Caco-2 (cell line): ENCODE measurements around the gene NFASC. TPM values are rescaled to one million over a fixed set of nuclear protein-coding genes. Genes with fewer than 3 reads are reported as not detected.

Source experiments
- BruUV-seq: library from RNA; stranded (reverse); fragments of 400-500 nt; replicated peaks from 2 replicates; lab custom pipeline; 2021; lab: Mats Ljungman, UMichigan
- CTCF ChIA-PET: fragments of 300-600 bp; sonication (Branson Sonifier 250); formaldehyde crosslinking; loops from one replicate; lab custom pipeline; 2022; ENCODE audit warnings: antibody characterized with exemption; lab: Charles Lee
- POLR2A ChIA-PET: fragments of 300-600 bp; sonication (Branson Sonifier 250); formaldehyde crosslinking; loops from one replicate; lab custom pipeline; 2022; ENCODE audit warnings: antibody characterized with exemption; lab: Charles Lee
- DNase-seq, 2 experiments: peaks; one replicate each; pipeline versions ENCODE4 v3.0.0 to v3.0.0-alpha.2; 2020 to 2022
- H3K27me3 ChIP-seq: replicated peaks from 2 replicates; pipeline ENCODE4 v1.6.0; 2011; ENCODE audit warnings: low read length; ENCODE audit not compliant: control insufficient read depth, insufficient read depth
- H3K36me3 ChIP-seq: 2 replicates; pipeline ENCODE4 v1.5.1; 2011; ENCODE audit warnings: low read length; ENCODE audit not compliant: control insufficient read depth, insufficient read depth
- H3K4me1 ChIP-seq: fragments of 250-450 bp; sonication (Bioruptor Pico); 2 replicates; pipeline ENCODE4 v1.5.1; 2020; ENCODE audit warnings: mild to moderate bottlenecking
- H3K4me3 ChIP-seq: 2 replicates; pipeline ENCODE4 v1.5.1; 2011; ENCODE audit warnings: low read depth, mild to moderate bottlenecking, control low read depth, low read length
- H3K9me3 ChIP-seq: fragments of 250-450 bp; sonication (Bioruptor Pico); 2 replicates; pipeline ENCODE4 v1.5.1; 2020; ENCODE audit warnings: mild to moderate bottlenecking, moderate library complexity
- H3K27ac Mint-ChIP-seq: one replicate; pipeline ENCODE4 v1.8.0; 2022; ENCODE audit warnings: mixed read lengths; ENCODE audit not compliant: unreplicated experiment
- H3K27me3 Mint-ChIP-seq: one replicate; pipeline ENCODE4 v1.8.0; 2022; ENCODE audit warnings: mixed read lengths; ENCODE audit not compliant: insufficient read depth, unreplicated experiment
- H3K36me3 Mint-ChIP-seq: one replicate; pipeline ENCODE4 v1.8.0; 2022; ENCODE audit warnings: mild to moderate bottlenecking, mixed read lengths; ENCODE audit not compliant: insufficient read depth, unreplicated experiment
- H3K4me1 Mint-ChIP-seq: one replicate; pipeline ENCODE4 v1.8.0; 2022; ENCODE audit warnings: low read depth, mixed read lengths; ENCODE audit not compliant: unreplicated experiment
- H3K4me3 Mint-ChIP-seq: one replicate; pipeline ENCODE4 v1.8.0; 2022; ENCODE audit warnings: mild to moderate bottlenecking, moderate library complexity, mixed read lengths; ENCODE audit not compliant: unreplicated experiment
- H3K9me3 Mint-ChIP-seq: one replicate; pipeline ENCODE4 v1.8.0; 2022; ENCODE audit warnings: mixed read lengths; ENCODE audit not compliant: unreplicated experiment
- intact Hi-C: fragments of 100-400 bp; cut with micrococcal nuclease; formaldehyde crosslinking; loops from one replicate; pipeline ENCODE4 v1.10.0; 2022; ENCODE audit not compliant: unreplicated experiment
- total RNA-seq: library from RNA; stranded (reverse); gene quantifications from 2 replicates; pipeline ENCODE4 v1.2.3, GENCODE V29; 2022
- TF ChIP-seq, protein P1 (sequence below), 2 experiments: fragments of 200-600 bp in 1 of 2; IDR thresholded peaks; 1 replicate in 1 of 2; 2 replicates in 1 of 2; pipeline versions ENCODE4 v1.5.1 to v1.8.0; 2011 to 2022; ENCODE audit warnings: antibody characterized with exemption in 1 of 2, control low read depth in 1 of 2, inconsistent platforms in 1 of 2, low read depth in 1 of 2, low read length in 1 of 2, mild to moderate bottlenecking in 1 of 2, moderate library complexity in 1 of 2; ENCODE audit not compliant: insufficient read depth in 1 of 2, severe bottlenecking in 1 of 2, unreplicated experiment in 1 of 2

NFASC gene
- total RNA-seq, 1 experiment from 2014 or later, result 1.3 TPM

DNA sequence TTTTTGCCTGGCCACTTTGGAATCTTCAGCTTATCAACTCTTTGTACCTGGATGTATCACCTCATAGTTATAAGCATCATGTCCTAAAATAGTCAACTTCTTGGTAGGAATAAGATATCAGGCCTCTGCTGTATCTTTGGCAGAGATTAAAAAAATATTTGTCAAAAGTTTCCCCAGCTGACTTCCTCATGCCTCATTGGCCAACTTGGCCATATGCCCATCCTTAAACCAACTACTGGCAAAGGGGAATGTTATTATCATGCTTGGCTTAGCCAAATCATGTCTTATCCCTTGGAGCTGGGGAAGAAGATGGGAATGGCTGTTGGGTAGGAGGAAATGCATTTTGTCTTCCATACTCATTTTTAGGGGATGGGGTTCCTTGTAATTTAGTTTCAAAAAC lies 23.4 kb downstream of the NFASC start:
- Histone ChIP-seq H3K4me1 (no peaks in the 10 kb centered on the region), H3K36me3 (no peaks in the 10 kb centered on the region), H3K4me3 (no peak overlapping the region), H3K9me3 (no peaks in the 10 kb centered on the region), H3K27me3 (no peaks in the 10 kb centered on the region; the same call in 1 of the 2 replicates)
- ChIA-PET POLR2A (no interaction called here), CTCF (no interaction called here)
- intact Hi-C loops, result no loop called here
- Mint-ChIP-seq H3K27me3 (peaks cover 18% of the 10 kb centered on the region), H3K36me3 (no peaks in the 10 kb centered on the region), H3K9me3 (no peaks in the 10 kb centered on the region), H3K27ac (no peak overlapping the region), H3K4me3 (no peak overlapping the region), H3K4me1 (no peaks in the 10 kb centered on the region)
- no TSS peak for BruUV-seq
- TF ChIP-seq, protein P1, sequence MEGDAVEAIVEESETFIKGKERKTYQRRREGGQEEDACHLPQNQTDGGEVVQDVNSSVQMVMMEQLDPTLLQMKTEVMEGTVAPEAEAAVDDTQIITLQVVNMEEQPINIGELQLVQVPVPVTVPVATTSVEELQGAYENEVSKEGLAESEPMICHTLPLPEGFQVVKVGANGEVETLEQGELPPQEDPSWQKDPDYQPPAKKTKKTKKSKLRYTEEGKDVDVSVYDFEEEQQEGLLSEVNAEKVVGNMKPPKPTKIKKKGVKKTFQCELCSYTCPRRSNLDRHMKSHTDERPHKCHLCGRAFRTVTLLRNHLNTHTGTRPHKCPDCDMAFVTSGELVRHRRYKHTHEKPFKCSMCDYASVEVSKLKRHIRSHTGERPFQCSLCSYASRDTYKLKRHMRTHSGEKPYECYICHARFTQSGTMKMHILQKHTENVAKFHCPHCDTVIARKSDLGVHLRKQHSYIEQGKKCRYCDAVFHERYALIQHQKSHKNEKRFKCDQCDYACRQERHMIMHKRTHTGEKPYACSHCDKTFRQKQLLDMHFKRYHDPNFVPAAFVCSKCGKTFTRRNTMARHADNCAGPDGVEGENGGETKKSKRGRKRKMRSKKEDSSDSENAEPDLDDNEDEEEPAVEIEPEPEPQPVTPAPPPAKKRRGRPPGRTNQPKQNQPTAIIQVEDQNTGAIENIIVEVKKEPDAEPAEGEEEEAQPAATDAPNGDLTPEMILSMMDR (IDR thresholded peaks at IDR 0.05; ENCODE audit: insufficient read depth in 1 of 2, low read depth in 1 of 2, low read length in 1 of 2, severe bottlenecking in 1 of 2, unreplicated experiment in 1 of 2), result no peak
- DNase-seq, result no peak

DNA sequence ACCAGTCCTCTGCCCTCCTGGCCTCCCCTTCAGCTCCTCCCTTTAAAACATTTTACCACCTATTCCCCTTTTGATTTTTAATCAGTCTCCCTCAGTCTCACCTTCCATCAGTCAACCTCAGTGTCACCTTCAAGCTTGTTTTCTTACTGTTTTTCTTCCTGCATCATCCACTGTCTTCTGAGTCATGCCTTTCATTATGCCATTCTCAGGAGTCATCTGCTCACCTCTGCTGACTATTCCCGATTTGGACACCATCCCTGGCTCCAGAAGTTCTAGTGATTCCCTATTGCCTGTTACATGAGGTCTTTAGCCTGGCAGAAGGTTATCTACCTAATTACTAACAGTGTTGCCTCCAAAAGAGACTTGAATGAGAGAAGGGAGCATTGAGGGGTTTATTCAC lies 23.9 kb downstream of the NFASC start:
- DNase-seq, result no peak
- no peaks in the 10 kb centered on the region for H3K4me1 ChIP-seq
- Mint-ChIP-seq H3K27me3 (peaks cover 18% of the 10 kb centered on the region), H3K27ac (no peak overlapping the region), H3K4me3 (no peak overlapping the region), H3K36me3 (no peaks in the 10 kb centered on the region), H3K9me3 (no peaks in the 10 kb centered on the region), H3K4me1 (no peaks in the 10 kb centered on the region)
- H3K4me3 ChIP-seq, result no peak overlapping the region
- H3K27me3 ChIP-seq, result no peaks in the 10 kb centered on the region; the same call in 1 of the 2 replicates
- H3K9me3 ChIP-seq, result no peaks in the 10 kb centered on the region
- H3K36me3 ChIP-seq, result no peaks in the 10 kb centered on the region
- intact Hi-C loops, result no loop called here
- ChIA-PET CTCF (no interaction called here), POLR2A (no interaction called here)
- no TSS peak for BruUV-seq
- TF ChIP-seq, protein P1 (IDR thresholded peaks at IDR 0.05; ENCODE audit: insufficient read depth in 1 of 2, low read depth in 1 of 2, low read length in 1 of 2, severe bottlenecking in 1 of 2, unreplicated experiment in 1 of 2), result no peak

DNA sequence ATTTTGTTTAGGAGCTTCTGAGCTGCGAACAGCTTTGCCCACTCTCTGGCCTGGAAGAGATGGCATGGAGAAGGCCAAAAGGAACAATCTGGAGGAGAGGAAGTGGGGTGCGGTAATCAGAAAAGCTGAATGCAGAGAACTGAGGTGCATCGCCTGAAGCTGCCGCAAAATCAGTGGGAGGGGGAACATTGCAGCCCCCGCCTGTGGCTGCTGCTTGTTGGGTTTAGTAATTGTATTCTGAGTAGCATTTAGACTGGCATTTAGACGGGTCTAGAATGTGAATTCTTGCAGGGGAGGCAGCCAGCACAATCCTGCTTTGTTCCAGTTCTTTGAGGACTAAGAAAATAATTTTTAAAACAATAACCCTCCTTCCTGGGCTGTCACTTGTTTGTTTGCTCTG lies 25.4 kb downstream of the NFASC start:
- intact Hi-C loops, result no loop called here
- H3K27me3 Mint-ChIP-seq, result peaks cover 25% of the 10 kb centered on the region
- no TSS peak for BruUV-seq
- H3K9me3 Mint-ChIP-seq, result no peaks in the 10 kb centered on the region
- CTCF ChIA-PET, result no interaction called here
- no peaks in the 10 kb centered on the region for H3K36me3 Mint-ChIP-seq
- Histone ChIP-seq H3K9me3 (no peaks in the 10 kb centered on the region), H3K27me3 (no peaks in the 10 kb centered on the region; the same call in 1 of the 2 replicates), H3K4me1 (no peaks in the 10 kb centered on the region), H3K4me3 (no peak overlapping the region), H3K36me3 (no peaks in the 10 kb centered on the region)
- H3K4me3 Mint-ChIP-seq, result no peak overlapping the region
- no peaks in the 10 kb centered on the region for H3K4me1 Mint-ChIP-seq
- DNase-seq, result no peak
- POLR2A ChIA-PET, result no interaction called here
- TF ChIP-seq, protein P1 (IDR thresholded peaks at IDR 0.05; ENCODE audit: insufficient read depth in 1 of 2, low read depth in 1 of 2, low read length in 1 of 2, severe bottlenecking in 1 of 2, unreplicated experiment in 1 of 2), result no peak
- H3K27ac Mint-ChIP-seq, result no peak overlapping the region
